LNCAP (cell line): ENCODE measurements around the gene SYCP2.

Source experiments
- CTCF ChIP-seq: fragments of 450-650 bp; IDR thresholded peaks from 2 replicates; pipeline ENCODE4 v1.5.1; 2017; ENCODE audit warnings: mild to moderate bottlenecking

SYCP2 gene

GRCh38 chr20:59948828-59949720 is 15.6 kb upstream of the SYCP2 start:
- peak; percentile 76 for TF ChIP-seq CTCF

- no peak for TF ChIP-seq CTCF
Observed at GRCh38 chr20:59948212-59948611, 14.8 kb upstream of the SYCP2 start.

- no peak for TF ChIP-seq CTCF
Observed at GRCh38 chr20:59947376-59947775, 13.9 kb upstream of the SYCP2 start.

GRCh38 chr20:59945731-59946130 is 12.3 kb upstream of the SYCP2 start:
- TF ChIP-seq CTCF: no peak

- TF ChIP-seq CTCF: no peak
Observed at GRCh38 chr20:59945175-59945574, 11.7 kb upstream of the SYCP2 start.

- TF ChIP-seq CTCF: no peak
Observed at GRCh38 chr20:59944726-59945125, 11.3 kb upstream of the SYCP2 start.

GRCh38 chr20:59942245-59942644 is 8.8 kb upstream of the SYCP2 start:
- TF ChIP-seq CTCF: no peak

GRCh38 chr20:59940956-59941294 is 7.5 kb upstream of the SYCP2 start:
- no peak for TF ChIP-seq CTCF
